HG03521 (cell line): ENCODE data around the gene ANK2.

Source experiments
- ATAC-seq: cut with Tn5 transposase; IDR thresholded peaks from one replicate; pipeline ENCODE4 v1.9.1; 2021; ENCODE audit warnings: mild to moderate bottlenecking, moderate library complexity; ENCODE audit not compliant: unreplicated experiment

ANK2 gene

DNA sequence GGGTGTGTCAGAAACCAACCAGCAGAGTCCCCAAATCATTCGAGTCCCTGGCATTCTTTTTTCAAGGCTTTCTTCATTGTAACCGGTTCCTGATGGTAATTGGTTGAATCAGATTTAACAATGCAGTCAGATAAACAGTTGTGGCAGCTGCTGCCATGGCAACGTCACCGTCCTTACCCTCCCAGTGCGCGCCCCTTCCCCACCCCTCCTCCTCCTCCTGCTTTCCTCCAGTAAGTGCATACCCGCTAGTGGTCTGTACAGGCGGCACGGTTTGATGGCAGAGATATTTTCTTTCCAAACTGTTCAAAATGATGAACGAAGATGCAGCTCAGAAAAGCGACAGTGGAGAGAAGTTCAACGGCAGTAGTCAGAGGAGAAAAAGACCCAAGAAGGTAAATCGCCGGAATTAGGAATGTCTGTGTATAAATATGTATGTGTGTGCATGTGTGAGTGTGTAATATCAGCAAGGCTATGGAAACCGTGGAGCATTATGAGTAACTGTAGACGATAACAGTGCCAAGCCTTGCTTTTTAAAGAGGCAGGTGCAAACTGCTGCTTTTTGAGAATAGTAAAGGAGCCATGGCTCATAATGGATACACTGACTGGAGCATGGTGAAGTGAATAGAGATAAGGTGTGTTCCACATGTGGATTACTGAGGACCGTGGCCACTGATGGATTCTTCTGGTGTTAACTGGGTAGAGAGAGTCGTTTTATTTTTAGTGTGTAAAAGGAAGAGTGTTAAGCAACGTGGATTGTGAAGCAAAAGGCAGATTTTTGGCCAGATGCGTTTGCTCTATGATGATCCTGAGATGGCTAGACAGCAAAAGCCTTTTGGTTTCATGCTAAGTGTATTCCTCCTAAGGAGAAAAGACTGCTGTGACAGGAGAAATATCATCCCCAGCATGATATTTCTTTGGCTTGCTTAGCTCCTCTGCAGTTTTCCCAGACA, at the start of gene ANK2:
Gene ANK2 (plus strand): TSS at position 233 of the 950 bp plus-strand sequence. CDS start 76 bp downstream, at position 309.
- no peak for ATAC-seq

DNA sequence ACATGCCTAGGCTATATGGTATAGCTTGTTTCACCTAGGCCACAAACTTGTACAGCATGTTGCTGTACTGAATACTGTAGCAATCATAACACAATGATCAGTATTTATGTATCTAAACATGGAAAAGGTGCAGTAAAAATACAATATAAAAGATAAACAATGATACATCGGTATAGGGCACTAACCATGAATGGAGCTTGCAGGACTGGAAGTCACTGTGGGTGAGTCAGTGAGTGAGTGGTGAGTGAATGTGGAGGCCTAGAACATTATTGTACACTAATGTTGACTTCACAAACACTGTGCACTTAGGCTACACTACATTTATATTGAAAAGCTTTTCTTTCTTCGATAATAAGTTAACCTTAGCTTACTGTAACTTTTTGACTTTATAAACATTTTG, 45.6 kb upstream of the ANK2 start:
- no peak for ATAC-seq

- ATAC-seq: no peak
These were observed 44.8 kb upstream of the ANK2 start for GRCh38 chr4:113004655-113005054.

DNA sequence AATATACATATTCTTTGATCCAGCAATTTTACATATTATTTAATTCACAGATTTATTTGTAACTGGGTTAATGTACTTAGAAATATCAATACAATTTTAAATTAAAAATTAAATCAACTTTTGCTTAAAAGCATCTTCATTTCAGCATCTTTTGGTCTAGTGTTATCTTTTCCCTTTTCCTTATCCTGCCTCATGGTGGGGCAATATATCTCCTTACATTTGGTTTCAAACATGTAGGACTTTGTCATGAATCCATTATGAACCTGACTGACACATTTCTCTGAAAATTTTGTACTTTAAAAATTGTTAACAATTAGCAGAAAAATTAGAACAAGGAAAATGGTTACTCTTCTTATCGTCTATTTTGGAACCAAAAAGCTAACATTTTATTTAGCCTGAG, 42.8 kb upstream of the ANK2 start:
- no peak for ATAC-seq

GRCh38 chr4:113007151-113007550, 42.3 kb upstream of the ANK2 start:
- no peak for ATAC-seq

GRCh38 chr4:113008135-113008534, 41.3 kb upstream of the ANK2 start:
- no peak for ATAC-seq

DNA sequence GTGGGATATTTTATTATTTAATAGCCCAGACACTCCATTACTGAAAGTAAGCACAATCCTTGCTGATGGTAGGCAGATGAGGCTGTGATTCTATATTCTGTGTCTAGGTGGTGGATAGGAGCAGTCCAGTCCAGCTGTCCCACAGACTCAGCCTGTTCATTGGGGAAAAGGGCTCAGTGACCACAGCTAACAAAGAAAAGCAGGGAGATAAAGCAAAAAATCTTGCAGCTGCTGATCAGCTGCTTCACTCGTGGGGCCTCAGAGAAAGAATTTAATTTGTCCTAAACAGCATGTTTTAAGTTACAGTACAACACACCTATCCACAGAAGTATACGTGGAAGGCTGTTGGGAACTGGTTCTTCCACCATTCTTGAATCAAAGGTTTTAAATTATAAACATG, 40.7 kb upstream of the ANK2 start:
- ATAC-seq: no peak

- no peak for ATAC-seq
These were observed 40.0 kb upstream of the ANK2 start for GRCh38 chr4:113009461-113009860.

GRCh38 chr4:113012122-113012725, 37.2 kb upstream of the ANK2 start:
- no peak for ATAC-seq

GRCh38 chr4:113012786-113013185, 36.7 kb upstream of the ANK2 start:
- ATAC-seq: no peak

DNA sequence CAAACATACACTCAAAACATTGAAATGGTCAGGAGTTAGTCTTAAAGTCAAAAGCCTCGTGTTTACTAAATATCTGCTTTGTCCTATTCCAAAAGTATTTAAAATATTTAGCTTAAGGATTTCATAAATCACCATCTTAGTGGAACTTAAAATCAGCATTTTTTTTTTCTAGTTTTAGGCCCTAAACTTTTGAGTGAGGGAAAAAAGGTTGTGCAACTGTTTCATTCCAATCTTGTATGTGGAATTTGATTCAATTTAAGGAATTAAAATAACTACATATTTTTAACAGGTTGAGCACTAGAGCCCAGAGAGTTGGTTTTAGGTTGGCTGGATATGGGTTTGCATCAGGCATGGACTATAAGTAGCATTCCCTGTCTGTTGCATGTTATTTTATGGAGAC, 35.7 kb upstream of the ANK2 start:
- ATAC-seq: no peak

- ATAC-seq: no peak
These were observed 33.1 kb upstream of the ANK2 start for GRCh38 chr4:113016377-113016776.

- no peak for ATAC-seq
These were observed 28.5 kb upstream of the ANK2 start for GRCh38 chr4:113020966-113021365.

DNA sequence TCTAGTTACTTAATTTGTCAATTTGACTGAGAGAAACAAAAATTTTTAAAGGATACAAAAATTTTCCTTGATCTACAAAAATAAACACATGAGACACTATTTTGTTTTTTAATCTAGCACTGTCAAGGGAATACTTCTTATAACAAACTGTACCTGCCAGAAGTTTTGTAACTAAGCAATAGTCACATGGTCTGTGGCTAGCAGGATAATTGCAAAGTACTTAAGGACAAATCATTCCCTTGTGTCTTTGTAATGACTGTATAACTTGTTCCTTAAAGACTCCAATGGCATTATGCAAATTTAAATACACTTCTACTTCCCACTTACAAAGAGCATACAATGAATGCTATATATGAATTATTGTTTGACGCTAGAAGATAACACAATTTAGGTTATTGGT, 25.1 kb upstream of the ANK2 start:
- no peak for ATAC-seq

- ATAC-seq: no peak
These were observed 24.0 kb upstream of the ANK2 start for GRCh38 chr4:113025416-113025815.

DNA sequence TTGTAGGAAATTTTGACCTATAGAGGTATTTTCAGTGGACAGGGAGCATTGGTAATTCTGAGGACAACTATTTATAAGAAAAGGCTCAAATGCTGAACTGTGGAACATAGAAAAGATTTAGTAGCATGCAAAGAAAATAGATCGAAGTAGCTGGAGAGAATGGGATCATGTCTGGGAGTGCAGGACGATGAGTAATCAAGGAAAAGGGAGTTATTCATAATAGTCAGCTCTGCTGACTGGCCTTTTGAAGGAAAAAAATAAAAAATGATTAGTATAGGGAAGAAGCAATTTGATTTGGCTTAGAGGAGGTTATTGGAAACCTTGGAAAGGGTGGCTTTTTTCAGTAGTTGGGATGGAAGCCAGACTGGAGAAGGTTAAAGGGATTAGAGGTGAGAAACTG, 22.9 kb upstream of the ANK2 start:
- ATAC-seq: no peak

DNA sequence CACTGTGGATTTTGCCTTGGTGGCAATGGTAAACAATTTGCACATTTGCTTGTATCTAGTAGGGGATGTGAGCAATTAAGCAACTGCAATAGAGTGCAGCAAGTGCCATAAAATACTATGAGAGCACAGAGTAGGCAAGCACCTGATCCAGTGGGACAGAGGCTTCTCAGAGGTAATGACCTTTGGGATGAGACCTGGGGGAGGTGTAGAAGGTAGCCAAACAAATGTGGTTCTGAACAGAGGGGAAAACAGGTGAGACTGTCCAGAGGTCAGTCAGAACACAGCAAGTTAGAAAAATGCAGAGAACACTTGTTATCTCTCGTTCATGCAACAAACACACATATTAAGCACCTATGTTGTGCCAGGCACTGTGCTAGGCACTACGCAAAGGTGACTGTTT, 21.4 kb upstream of the ANK2 start:
- no peak for ATAC-seq

GRCh38 chr4:113031212-113031611, 18.2 kb upstream of the ANK2 start:
- no peak for ATAC-seq

DNA sequence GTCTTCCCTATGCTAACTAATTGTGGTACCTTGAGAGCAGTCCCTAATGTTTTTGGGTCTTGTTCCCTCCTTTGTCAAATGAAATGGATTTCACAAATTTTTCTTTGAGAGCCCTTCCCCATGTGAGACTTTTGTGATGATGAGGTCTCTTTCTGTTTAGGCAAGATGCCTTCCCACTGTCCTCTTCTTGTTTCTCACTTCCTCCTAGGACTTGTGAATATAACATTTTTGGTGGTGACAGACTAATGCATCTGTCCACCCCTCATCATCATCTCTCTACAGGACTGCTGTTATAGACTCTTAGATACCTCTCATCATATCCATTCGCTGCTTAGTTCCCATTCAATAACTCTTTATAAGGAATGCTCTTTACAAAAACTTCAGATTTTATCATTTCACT, 8.7 kb upstream of the ANK2 start:
- no peak for ATAC-seq

GRCh38 chr4:113042502-113042901, 7.0 kb upstream of the ANK2 start:
- no peak for ATAC-seq

GRCh38 chr4:113043591-113043990, 5.9 kb upstream of the ANK2 start:
- ATAC-seq: no peak

- no peak for ATAC-seq
These were observed 910 bp downstream of the ANK2 start for GRCh38 chr4:113050371-113050755.
